Measurements from ENCODE around the gene PAIP1. TPM values are rescaled to one million over a fixed set of nuclear protein-coding genes. Genes with fewer than 3 reads are reported as not detected.

Gene PAIP1
- total RNA-seq, 1 donor from 2014 or later: 95.5 TPM

DNA sequence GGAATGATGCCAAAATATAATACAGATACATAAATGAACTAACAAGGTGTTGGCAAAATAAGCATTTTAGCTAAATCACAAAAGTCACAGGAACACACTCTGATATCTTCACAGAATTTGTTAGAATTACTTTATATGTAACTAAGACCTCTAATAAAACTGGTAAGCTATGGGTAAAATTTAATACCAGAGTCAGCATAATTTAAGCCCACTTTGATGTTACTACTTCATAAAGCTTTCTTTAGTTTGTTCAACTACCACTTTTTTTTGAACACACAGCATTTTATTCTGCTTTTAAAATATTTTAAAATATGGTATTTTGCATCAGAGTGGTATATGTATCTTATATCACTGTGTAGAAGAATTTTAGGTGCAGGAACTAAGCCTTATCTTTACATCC, 19.9 kb downstream of the PAIP1 start:
- no peaks in the 10 kb centered on the region for H3K27me3 Mint-ChIP-seq

DNA sequence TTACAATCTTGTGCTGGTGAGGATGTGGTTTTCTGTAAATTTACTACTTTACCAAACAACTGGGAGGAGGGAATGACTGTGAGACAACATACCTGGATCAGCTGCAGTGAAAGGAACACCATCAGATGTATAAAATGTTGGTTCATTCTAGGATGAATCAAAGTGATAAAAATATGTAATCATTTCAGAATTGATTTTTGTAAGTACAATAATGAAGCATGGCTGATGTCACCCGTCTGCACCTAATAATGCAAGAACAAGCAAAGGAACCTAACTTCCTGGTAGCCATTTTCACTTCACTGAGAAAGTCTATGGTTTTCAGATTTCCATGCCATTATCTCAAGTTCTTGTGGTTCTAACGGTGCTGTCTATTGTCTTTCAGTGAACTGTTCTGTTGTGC, 23.2 kb downstream of the PAIP1 start:
- Mint-ChIP-seq H3K9me3 (no peaks in the 10 kb centered on the region), H3K4me1 (ENCODE audit: unreplicated experiment) (no peaks in the 10 kb centered on the region), H3K36me3 (peaks cover 42% of the 10 kb centered on the region), H3K27me3 (no peaks in the 10 kb centered on the region), H3K4me3 (no peak overlapping the region), H3K27ac (no peak overlapping the region)
- DNase-seq (ENCODE audit: extremely low spot score, unreplicated experiment): no peak
- TF ChIP-seq CTCF (conservative IDR thresholded peaks at IDR 0.05): no peak

More for the DNA sequence above, 19.9 kb downstream of the PAIP1 start:
- Mint-ChIP-seq H3K27ac (no peak overlapping the region), H3K36me3 (peaks cover 36% of the 10 kb centered on the region), H3K4me3 (no peak overlapping the region), H3K4me1 (ENCODE audit: unreplicated experiment) (no peaks in the 10 kb centered on the region), H3K9me3 (no peaks in the 10 kb centered on the region)
- no peak for TF ChIP-seq CTCF (conservative IDR thresholded peaks at IDR 0.05)
- DNase-seq (ENCODE audit: extremely low spot score, unreplicated experiment): no peak

- DNase-seq (ENCODE audit: extremely low spot score, unreplicated experiment): no peak
- no peak for TF ChIP-seq CTCF (conservative IDR thresholded peaks at IDR 0.05)
- peaks cover 44% of the 10 kb centered on the region for H3K36me3 Mint-ChIP-seq
- no peaks in the 10 kb centered on the region for H3K27me3 Mint-ChIP-seq
- H3K9me3 Mint-ChIP-seq: no peaks in the 10 kb centered on the region
- H3K4me3 Mint-ChIP-seq: no peak overlapping the region
- H3K27ac Mint-ChIP-seq: no peak overlapping the region
- H3K4me1 Mint-ChIP-seq (ENCODE audit: unreplicated experiment): no peaks in the 10 kb centered on the region
Measured at GRCh38 chr5:43530648-43531047, 26.2 kb downstream of the PAIP1 start.

GRCh38 chr5:43523662-43524072, 33.2 kb downstream of the PAIP1 start:
- H3K4me3 Mint-ChIP-seq: no peak overlapping the region
- no peaks in the 10 kb centered on the region for H3K9me3 Mint-ChIP-seq
- no peak for TF ChIP-seq CTCF (conservative IDR thresholded peaks at IDR 0.05)
- H3K27ac Mint-ChIP-seq: no peak overlapping the region
- H3K27me3 Mint-ChIP-seq: no peaks in the 10 kb centered on the region
- peaks cover 5% of the 10 kb centered on the region for H3K4me1 Mint-ChIP-seq (ENCODE audit: unreplicated experiment)
- no peak for DNase-seq (ENCODE audit: extremely low spot score, unreplicated experiment)
- H3K36me3 Mint-ChIP-seq: peaks cover 44% of the 10 kb centered on the region

DNA sequence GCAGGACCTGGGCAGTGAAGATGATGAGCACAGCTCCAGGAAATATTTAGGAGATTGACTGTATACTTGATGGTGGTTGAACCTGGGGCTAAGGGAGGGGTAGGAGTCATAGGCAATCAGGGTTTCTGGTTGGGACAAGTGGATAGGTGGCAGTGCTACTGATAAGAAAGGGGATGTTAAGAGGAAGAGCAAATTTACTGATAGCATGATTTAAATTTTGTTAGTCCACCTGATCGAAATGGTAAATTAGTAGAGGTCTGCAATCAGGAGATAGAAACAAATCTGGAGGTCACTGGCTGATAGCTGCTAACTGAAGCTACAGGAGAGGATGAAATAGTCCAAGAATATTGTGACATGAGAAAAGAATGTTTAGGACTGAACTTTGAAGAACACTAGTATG, 36.3 kb downstream of the PAIP1 start:
- Mint-ChIP-seq H3K4me3 (no peak overlapping the region), H3K27ac (no peak overlapping the region), H3K4me1 (ENCODE audit: unreplicated experiment) (peaks cover 6% of the 10 kb centered on the region), H3K9me3 (no peaks in the 10 kb centered on the region), H3K36me3 (peaks cover 28% of the 10 kb centered on the region), H3K27me3 (no peaks in the 10 kb centered on the region)
- TF ChIP-seq CTCF (conservative IDR thresholded peaks at IDR 0.05): no peak
- no peak for DNase-seq (ENCODE audit: extremely low spot score, unreplicated experiment)

- peak overlapping the region; percentile 91 for H3K4me3 Mint-ChIP-seq
- TF ChIP-seq CTCF (conservative IDR thresholded peaks at IDR 0.05): no peak
- peaks cover 14% of the 10 kb centered on the region for H3K36me3 Mint-ChIP-seq
- H3K9me3 Mint-ChIP-seq: no peaks in the 10 kb centered on the region
- no peaks in the 10 kb centered on the region for H3K27me3 Mint-ChIP-seq
- H3K4me1 Mint-ChIP-seq (ENCODE audit: unreplicated experiment): peaks cover 22% of the 10 kb centered on the region
- no peak for DNase-seq (ENCODE audit: extremely low spot score, unreplicated experiment)
- H3K27ac Mint-ChIP-seq: peak overlapping the region; percentile 96
Measured at GRCh38 chr5:43515678-43516048, 41.2 kb downstream of the PAIP1 start.

Data from type B pancreatic cell (in vitro differentiated cells).